MM.1S (cell line): ENCODE data around the gene ANKDD1A.

ENCODE experiments used
- EZH2 ChIP-seq: fragments of 300-600 bp; sonication (generic); optimal IDR thresholded peaks from 2 replicates; pipeline ENCODE3; 2017; ENCODE audit warnings: low read depth, mild to moderate bottlenecking, antibody characterized with exemption, low read length, mixed read lengths
- TF ChIP-seq, protein P1 (sequence below): fragments of 300-600 bp; sonication (generic); IDR thresholded peaks from 2 replicates; pipeline ENCODE4 v1.5.1; 2016; ENCODE audit warnings: antibody characterized with exemption, low read length, mixed read lengths

DNA sequence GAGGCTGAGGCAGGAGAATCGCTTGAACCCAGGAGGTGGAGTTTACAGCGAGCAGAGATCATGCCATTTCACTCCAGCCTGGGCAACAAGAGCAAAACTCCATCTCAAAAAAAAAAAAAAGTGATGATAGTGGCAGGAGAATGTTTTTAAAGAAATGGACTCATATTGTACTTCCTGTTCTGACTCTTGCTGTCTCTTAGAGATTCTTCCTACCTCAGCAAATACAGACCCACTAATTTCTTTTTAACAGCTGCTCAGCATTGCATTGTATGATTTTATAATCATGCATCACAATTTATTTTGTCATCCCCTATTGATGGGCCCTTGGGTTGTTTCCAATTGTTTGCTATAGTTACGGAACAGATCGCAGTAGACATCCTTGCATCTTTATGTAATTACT, 8.8 kb upstream of the ANKDD1A start:
- TF ChIP-seq, protein P1, sequence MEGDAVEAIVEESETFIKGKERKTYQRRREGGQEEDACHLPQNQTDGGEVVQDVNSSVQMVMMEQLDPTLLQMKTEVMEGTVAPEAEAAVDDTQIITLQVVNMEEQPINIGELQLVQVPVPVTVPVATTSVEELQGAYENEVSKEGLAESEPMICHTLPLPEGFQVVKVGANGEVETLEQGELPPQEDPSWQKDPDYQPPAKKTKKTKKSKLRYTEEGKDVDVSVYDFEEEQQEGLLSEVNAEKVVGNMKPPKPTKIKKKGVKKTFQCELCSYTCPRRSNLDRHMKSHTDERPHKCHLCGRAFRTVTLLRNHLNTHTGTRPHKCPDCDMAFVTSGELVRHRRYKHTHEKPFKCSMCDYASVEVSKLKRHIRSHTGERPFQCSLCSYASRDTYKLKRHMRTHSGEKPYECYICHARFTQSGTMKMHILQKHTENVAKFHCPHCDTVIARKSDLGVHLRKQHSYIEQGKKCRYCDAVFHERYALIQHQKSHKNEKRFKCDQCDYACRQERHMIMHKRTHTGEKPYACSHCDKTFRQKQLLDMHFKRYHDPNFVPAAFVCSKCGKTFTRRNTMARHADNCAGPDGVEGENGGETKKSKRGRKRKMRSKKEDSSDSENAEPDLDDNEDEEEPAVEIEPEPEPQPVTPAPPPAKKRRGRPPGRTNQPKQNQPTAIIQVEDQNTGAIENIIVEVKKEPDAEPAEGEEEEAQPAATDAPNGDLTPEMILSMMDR = no peak
- TF ChIP-seq EZH2 = no peak
